GM10248 (cell line): ENCODE results near the gene ICOS.
"Not testable (repeated sequence)": the region's sequence is repeated elsewhere in the genome, so short reads cannot be mapped to it uniquely, and the experiment has no call there.

Experiments used
- CTCF ChIA-PET: fragments of 300-600 bp; sonication (Branson Sonifier 250); formaldehyde crosslinking; extraction: SDS; loops from one replicate; lab custom pipeline; 2021; ENCODE audit warnings: antibody characterized with exemption; lab: Yijun Ruan, JAX
- POLR2A ChIA-PET: fragments of 350-650 bp; sonication (Branson Sonifier 250); formaldehyde crosslinking; extraction: SDS; loops from one replicate; lab custom pipeline; 2020; ENCODE audit warnings: antibody characterized with exemption; lab: Yijun Ruan, JAX
- DNase-seq: peaks from one replicate; pipeline ENCODE4 v3.0.0; 2012; ENCODE audit errors: extremely low spot score
- CTCF ChIP-seq: IDR thresholded peaks from 2 replicates; pipeline ENCODE4 v1.5.1; 2012; ENCODE audit warnings: mild to moderate bottlenecking, low read depth; ENCODE audit errors: extremely low read depth, missing control alignments, control extremely low read depth

Gene ICOS

GRCh38 chr2:203951366-203951902 is 14.9 kb downstream of the ICOS start:
- ChIA-PET CTCF (interaction anchor here (0.6 to 0.9 kb wide), 3 partner anchors 9 to 102 kb away, joined by 3 to 4 read pairs (median 3); no protein-coding TSS in a partner anchor), POLR2A (no interaction called here)
- no peak for DNase-seq
- TF ChIP-seq CTCF: no peak

GRCh38 chr2:203959265-203959664 is 22.7 kb downstream of the ICOS start:
- POLR2A ChIA-PET: no interaction called here
- no peak for DNase-seq
- TF ChIP-seq CTCF: no peak
- CTCF ChIA-PET: interaction anchor here (1.0 to 1.8 kb wide), 6 partner anchors 9 to 65 kb away, joined by 3 to 7 read pairs (median 4); no protein-coding TSS in a partner anchor

GRCh38 chr2:203959672-203960071 is 23.1 kb downstream of the ICOS start:
- ChIA-PET CTCF (interaction anchor here (1.3 to 1.5 kb wide), 4 partner anchors 9 to 65 kb away, joined by 3 to 4 read pairs (median 4); no protein-coding TSS in a partner anchor), POLR2A (no interaction called here)
- TF ChIP-seq CTCF: no peak
- DNase-seq: no peak

- ChIA-PET CTCF (interaction anchor here (0.9 to 1.6 kb wide), 2 partner anchors 10 to 56 kb away, joined by 3 read pairs; no protein-coding TSS in a partner anchor), POLR2A (no interaction called here)
- no peak for DNase-seq
- no peak for TF ChIP-seq CTCF
These were observed 24.2 kb downstream of the ICOS start for GRCh38 chr2:203960811-203961210.

- CTCF ChIA-PET, DNase-seq, POLR2A ChIA-PET: not testable (repeated sequence)
These were observed 28.6 kb downstream of the ICOS start for GRCh38 chr2:203965190-203965589.

GRCh38 chr2:203971251-203971650 is 34.7 kb downstream of the ICOS start:
- no peak for DNase-seq
- no peak for TF ChIP-seq CTCF
- ChIA-PET POLR2A (no interaction called here), CTCF (no interaction called here)

- TF ChIP-seq CTCF: no peak
- ChIA-PET CTCF (interaction anchor here (1.0 kb wide), 1 partner anchor 13 kb away, joined by 3 read pairs; no protein-coding TSS in a partner anchor), POLR2A (no interaction called here)
- DNase-seq: no peak
These were observed 35.5 kb downstream of the ICOS start for GRCh38 chr2:203972066-203972465.
